SU-DHL-6 (cell line): Measurements from ENCODE around the gene OR8A1.

Source experiments
- CTCF ChIP-seq: fragments of 200-600 bp; sonication (generic); IDR thresholded peaks from one replicate; pipeline ENCODE4 v1.5.1; 2017; ENCODE audit warnings: antibody characterized with exemption, mild to moderate bottlenecking, low read length, moderate library complexity; ENCODE audit not compliant: insufficient read depth, poor library complexity, severe bottlenecking
- EZH2phosphoT487 ChIP-seq: fragments of 200-600 bp; sonication (generic), shearing (Covaris generic); conservative IDR thresholded peaks from 2 replicates; pipeline ENCODE4 v1.6.1; 2018; ENCODE audit warnings: mild to moderate bottlenecking, antibody characterized with exemption, low read length, moderate library complexity, mixed read lengths

GRCh38 chr11:124584681-124585372 is 15.0 kb downstream of the OR8A1 start:
- no peak for TF ChIP-seq CTCF
- no peak for TF ChIP-seq EZH2phosphoT487
